HG02885 (cell line): ENCODE data around the gene AKR1A1.

Experiments
- ATAC-seq: cut with Tn5 transposase; IDR thresholded peaks from one replicate; pipeline ENCODE4 v1.9.1; 2021; ENCODE audit warnings: mild to moderate bottlenecking; ENCODE audit not compliant: unreplicated experiment, poor library complexity

Gene AKR1A1

DNA sequence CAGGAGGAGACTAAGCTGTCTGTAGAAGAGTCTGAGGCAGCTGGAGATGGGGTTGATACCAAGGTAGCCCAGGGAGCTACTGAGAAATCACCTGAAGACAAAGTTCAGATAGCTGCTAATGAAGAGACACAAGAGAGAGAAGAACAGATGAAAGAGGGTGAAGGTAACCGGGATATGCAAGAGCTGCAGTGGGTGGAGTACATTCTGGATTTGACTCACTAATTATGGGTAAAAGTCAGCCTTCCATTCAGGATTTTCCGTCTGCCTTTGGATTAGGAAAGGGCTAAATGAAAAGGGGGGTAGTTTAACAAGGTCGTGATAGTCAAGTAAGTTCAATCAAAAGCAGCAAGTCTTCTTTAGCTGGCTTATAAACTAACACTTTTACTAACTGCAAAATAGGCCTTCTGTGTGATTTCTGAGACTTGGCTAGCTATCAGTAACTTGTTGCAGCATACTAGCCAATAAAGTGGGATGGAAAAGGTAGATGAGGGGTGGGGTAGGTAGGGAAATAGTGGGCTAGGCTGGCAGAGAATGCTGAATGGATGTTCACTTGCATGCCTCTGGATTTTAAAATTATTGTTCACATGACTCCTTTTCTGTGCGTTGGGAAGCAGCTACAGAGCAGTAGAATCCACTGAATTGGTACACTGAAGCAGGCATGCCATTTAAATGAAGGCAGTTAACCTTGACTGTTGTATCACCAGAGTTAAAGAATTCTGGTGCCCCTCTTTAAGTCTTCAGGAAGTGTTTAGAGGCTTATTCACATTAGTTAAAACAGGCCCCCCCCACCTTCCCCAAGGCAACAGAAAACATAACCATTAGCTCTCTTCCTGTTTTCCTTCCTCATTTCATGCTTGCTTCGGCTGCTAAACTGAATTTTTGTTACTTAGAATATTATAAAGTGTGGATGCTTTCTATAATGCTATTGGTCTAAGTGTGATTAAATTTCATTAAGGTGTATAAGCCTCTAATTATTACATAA lies 57.8 kb downstream of the AKR1A1 start:
- no peak for ATAC-seq

DNA sequence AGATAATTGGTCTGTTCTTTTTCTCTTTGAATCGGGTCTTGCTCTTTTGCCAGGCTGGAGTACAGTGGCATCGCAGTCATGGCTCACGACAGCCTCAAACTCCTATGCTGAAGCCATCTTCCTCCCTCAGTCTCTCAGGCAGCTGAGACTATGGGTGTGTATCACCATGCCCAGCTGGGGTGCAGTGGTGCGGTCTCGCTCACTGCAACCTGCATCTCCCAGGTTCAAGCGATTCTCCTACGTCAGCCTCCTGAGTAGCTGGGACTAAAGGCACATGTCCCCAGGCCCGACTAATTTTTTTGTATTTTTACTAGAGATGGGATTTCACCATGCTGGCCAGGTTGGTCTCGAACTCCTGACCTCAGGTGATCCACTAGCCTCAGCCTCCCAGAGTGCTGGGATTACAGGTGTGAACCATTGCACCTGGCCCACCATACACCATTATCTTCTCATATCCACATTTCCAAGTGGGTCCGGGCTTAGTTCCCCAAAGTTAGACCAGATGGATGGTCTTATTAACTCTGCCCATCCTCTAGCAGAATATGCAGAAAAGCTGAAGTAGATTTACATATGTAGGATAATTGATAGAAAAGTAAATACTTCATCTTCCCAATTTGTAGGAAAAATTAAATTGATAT lies 60.1 kb downstream of the AKR1A1 start:
- no peak for ATAC-seq

DNA sequence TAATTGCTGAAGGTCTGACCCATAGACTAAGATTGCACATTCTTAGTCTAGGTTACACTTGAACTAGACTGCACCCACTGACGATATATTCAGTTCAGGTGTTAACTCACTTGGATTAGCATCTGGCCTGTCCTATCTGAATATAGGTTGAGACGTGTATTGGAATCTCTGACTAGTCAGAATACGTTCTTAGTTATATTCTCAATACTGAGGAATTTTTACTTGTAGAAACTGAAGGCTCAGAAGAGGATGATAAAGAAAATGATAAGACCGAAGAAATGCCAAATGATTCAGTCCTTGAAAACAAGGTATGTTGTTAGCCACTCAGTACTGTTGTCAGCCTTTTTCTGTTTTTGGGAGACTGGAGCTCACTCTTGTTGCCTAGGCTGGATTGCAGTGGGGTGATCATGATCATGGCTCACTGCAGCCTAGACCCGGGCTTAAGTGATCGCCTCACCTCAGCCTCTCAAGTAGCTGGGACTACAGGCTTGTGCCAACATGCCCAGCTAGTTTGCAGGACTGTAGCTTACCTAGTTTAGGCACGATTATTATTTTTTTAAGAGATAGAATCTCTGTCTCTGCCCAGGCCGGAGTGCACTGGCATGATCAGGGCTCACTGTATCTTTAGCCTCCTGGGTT lies 62.4 kb downstream of the AKR1A1 start:
- ATAC-seq, result no peak

DNA sequence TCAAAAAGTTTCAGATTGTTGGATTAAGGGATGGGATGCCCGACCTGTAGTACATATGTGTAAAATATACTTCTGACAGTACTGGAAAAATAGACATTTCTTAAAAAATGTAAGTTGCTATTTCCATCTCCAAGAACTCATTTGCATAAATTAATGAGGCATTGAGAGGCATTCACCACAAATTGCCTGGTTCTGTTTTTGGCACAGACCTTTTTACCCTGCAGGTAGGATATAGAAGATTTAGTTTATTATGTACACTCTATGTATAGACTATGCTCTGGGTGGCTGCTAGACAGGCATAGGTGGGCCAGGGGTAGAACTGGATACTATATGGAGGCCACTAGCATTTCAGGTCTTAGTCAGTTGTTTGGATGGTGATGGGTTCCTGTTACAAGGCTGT lies 65.3 kb downstream of the AKR1A1 start:
- no peak for ATAC-seq

DNA sequence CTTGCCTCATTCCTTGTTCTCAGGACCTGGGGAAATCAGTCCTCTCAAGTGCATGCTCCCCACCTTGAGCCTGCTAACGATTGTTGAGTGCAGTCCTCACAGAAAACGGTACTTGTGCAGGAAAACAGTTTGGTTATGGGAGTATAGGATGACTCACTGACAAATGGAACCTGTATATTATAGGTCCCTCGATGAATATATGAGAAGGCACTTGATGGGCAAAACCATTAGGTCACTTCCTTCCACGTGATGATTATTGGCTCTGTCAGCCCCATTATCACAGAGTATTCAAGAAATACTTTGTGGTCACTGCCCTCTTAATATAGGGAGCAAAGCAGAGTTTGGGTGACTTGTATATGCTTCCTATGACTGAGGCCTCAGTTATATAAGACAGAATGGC lies 67.0 kb downstream of the AKR1A1 start:
- ATAC-seq, result no peak

DNA sequence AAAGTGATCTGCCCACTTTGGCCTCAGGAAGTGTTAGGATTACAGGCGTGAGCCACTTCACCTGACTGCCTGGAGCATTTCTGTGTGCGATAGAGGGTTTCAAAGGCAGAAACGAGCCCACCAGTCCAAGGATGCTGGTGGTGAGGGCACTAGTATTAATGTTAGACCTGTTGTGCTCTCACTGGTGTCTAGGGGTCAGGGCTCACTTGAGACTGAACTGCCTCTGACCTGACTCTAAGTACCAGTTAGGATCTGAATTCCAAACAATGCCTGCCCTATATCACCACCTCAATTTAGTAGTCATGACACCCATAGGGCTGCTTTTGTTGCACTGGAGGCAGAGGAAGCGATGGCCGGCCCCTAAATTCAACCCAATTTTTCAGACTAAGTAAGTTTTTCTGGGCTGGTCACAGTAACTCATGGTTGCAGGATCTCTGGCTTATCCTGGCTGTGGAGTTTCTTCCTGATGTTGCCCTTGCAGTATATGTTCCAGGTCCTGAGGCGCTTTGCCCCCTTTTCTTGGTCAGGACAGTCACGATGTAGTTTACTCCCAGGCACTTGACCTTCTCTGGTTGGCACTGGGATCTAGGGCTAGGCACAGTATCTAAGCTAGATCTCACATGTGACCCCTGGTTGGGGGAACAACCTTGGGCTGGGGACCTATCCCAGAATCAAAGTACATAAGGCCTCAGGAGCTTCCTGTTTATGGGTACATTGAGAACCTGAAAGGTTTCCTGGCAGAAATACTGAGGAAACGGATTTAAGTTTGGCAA lies 68.7 kb downstream of the AKR1A1 start:
- ATAC-seq, result no peak
